ENCODE data around the gene CENPC. TPM values are rescaled to one million over a fixed set of nuclear protein-coding genes. Genes with fewer than 3 reads are reported as not detected.

CENPC gene
- total RNA-seq, 4 donors from 2014 or later = 33.2 to 49.4 (median 38.5) TPM

GRCh38 chr4:67581208-67581857 is 36.0 kb upstream of the CENPC start:
- Histone ChIP-seq H3K9me3 (no peaks in the 10 kb centered on the region), H3K27ac (no peak overlapping the region), H3K4me1 (no peaks in the 10 kb centered on the region), H3K36me3 (no peaks in the 10 kb centered on the region), H3K4me3 (replicated peaks in 1 of 3) (no peak overlapping the region), H3K27me3 (no peaks in the 10 kb centered on the region)
- intact Hi-C loops (cut with DNase I) = no loop called here
- TF ChIP-seq POLR2A (IDR thresholded peaks at IDR 0.05) (no peak), CTCF (IDR thresholded peaks at IDR 0.05) (no peak)
- no peak for DNase-seq
- 80 to 82% methylated on average over 8 of the region's 8 CpGs for WGBS, 2 donors

GRCh38 chr4:67580577-67580976 is 35.3 kb upstream of the CENPC start:
- Histone ChIP-seq H3K27me3 (no peaks in the 10 kb centered on the region), H3K27ac (no peak overlapping the region), H3K36me3 (no peaks in the 10 kb centered on the region), H3K4me3 (replicated peaks in 1 of 3) (no peak overlapping the region), H3K9me3 (no peaks in the 10 kb centered on the region), H3K4me1 (no peaks in the 10 kb centered on the region)
- intact Hi-C loops (cut with DNase I) = no loop called here
- 72 to 96% methylated on average over 3 of the region's 3 CpGs for WGBS, 2 donors
- DNase-seq = no peak
- TF ChIP-seq POLR2A (IDR thresholded peaks at IDR 0.05) (no peak), CTCF (IDR thresholded peaks at IDR 0.05) (no peak)

GRCh38 chr4:67576538-67576937 is 31.2 kb upstream of the CENPC start:
- Histone ChIP-seq H3K27ac (no peak overlapping the region), H3K4me1 (no peaks in the 10 kb centered on the region), H3K36me3 (no peaks in the 10 kb centered on the region), H3K4me3 (replicated peaks in 1 of 3) (no peak overlapping the region), H3K27me3 (no peaks in the 10 kb centered on the region), H3K9me3 (no peaks in the 10 kb centered on the region)
- no peak for DNase-seq
- no peak for TF ChIP-seq POLR2A (IDR thresholded peaks at IDR 0.05)
- TF ChIP-seq CTCF (IDR thresholded peaks at IDR 0.05) = no peak
- WGBS, 2 donors = 92 to 100% methylated on average over 1 of the region's 1 CpG
- intact Hi-C loops (cut with DNase I) = no loop called here

- DNase-seq = no peak
- H3K27me3 ChIP-seq = no peaks in the 10 kb centered on the region
- no peaks in the 10 kb centered on the region for H3K9me3 ChIP-seq
- 84 to 85% methylated on average over 4 of the region's 4 CpGs for WGBS, 2 donors
- intact Hi-C loops (cut with DNase I) = no loop called here
- H3K4me1 ChIP-seq = no peaks in the 10 kb centered on the region
- TF ChIP-seq CTCF (IDR thresholded peaks at IDR 0.05) (no peak), POLR2A (IDR thresholded peaks at IDR 0.05) (no peak)
- H3K27ac ChIP-seq = no peak overlapping the region
- no peak overlapping the region for H3K4me3 ChIP-seq (replicated peaks in 1 of 3)
- H3K36me3 ChIP-seq = no peaks in the 10 kb centered on the region
Observed at GRCh38 chr4:67576059-67576466, 30.8 kb upstream of the CENPC start.

- Histone ChIP-seq H3K27ac (no peak overlapping the region), H3K27me3 (no peaks in the 10 kb centered on the region), H3K9me3 (no peaks in the 10 kb centered on the region), H3K4me1 (no peaks in the 10 kb centered on the region), H3K36me3 (no peaks in the 10 kb centered on the region), H3K4me3 (replicated peaks in 1 of 3) (no peak overlapping the region)
- WGBS, 2 donors = 81% methylated on average over 13 of the region's 13 CpGs
- intact Hi-C loops (cut with DNase I) = no loop called here
- DNase-seq = no peak
- TF ChIP-seq POLR2A (IDR thresholded peaks at IDR 0.05) (no peak), CTCF (IDR thresholded peaks at IDR 0.05) (no peak)
Observed at GRCh38 chr4:67575232-67576058, 30.1 kb upstream of the CENPC start.
